Suprapubic skin (tissue), 4 donors: ENCODE measurements around the gene SCAPER. TPM values are rescaled to one million over a fixed set of nuclear protein-coding genes. Genes with fewer than 3 reads are reported as not detected.

Source experiments
- DNase-seq, 2 donors: peaks; one replicate each; pipeline ENCODE4 v3.0.0-alpha.2; 2019; ENCODE audit warnings: low spot score in 2 of 2
- H3K27ac ChIP-seq: fragments of 200-600 bp; sonication (generic); one replicate; pipeline ENCODE4 v1.5.1; 2019
- H3K27me3 ChIP-seq: fragments of 200-600 bp; sonication (generic); one replicate; pipeline ENCODE4 v1.5.1; 2019
- H3K36me3 ChIP-seq: fragments of 200-600 bp; sonication (generic); one replicate; pipeline ENCODE4 v1.5.1; 2019
- H3K4me1 ChIP-seq: fragments of 200-600 bp; sonication (generic); one replicate; pipeline ENCODE4 v1.5.1; 2019
- H3K4me3 ChIP-seq: fragments of 200-600 bp; sonication (generic); one replicate; pipeline ENCODE4 v1.5.1; 2019; ENCODE audit warnings: mild to moderate bottlenecking
- H3K9me3 ChIP-seq: fragments of 200-600 bp; sonication (generic); one replicate; pipeline ENCODE4 v1.5.1; 2019
- EP300 ChIP-seq: sonication (generic); formaldehyde crosslinking; IDR thresholded peaks from one replicate; pipeline ENCODE4 v1.6.1; 2017; ENCODE audit warnings: antibody characterized with exemption
- POLR2A ChIP-seq, 2 donors: fragments of 450-650 bp; IDR thresholded peaks; one replicate each; pipeline ENCODE4 v1.6.1; 2017; ENCODE audit warnings: antibody characterized with exemption in 2 of 2, mild to moderate bottlenecking in 2 of 2, moderate library complexity in 2 of 2
- POLR2AphosphoS5 ChIP-seq, 3 donors: sonication (generic); formaldehyde crosslinking; IDR thresholded peaks; one replicate each; pipeline ENCODE4 v1.6.1; 2017; ENCODE audit warnings: antibody characterized with exemption in 3 of 3
- WGBS: methylation state at CpG from one replicate; pipeline ENCODE4 v1.1.5; 2018; 5-methylcytosine and 5-hydroxymethylcytosine counted together
- total RNA-seq, 4 donors: library from RNA; depleted of rRNA; stranded (reverse); fragments of >200 nt; gene quantifications; one replicate each; pipeline ENCODE4 v1.1.0, GENCODE V29; 2016
- TF ChIP-seq, protein P1 (sequence below), 2 donors: fragments of 200-600 bp in 1 of 2; fragments of 450-650 bp in 1 of 2; sonication (generic) in 1 of 2; IDR thresholded peaks; one replicate each; pipeline ENCODE4 v1.5.1; 2016 to 2019; ENCODE audit warnings: antibody characterized with exemption in 2 of 2, mild to moderate bottlenecking in 1 of 2, moderate library complexity in 1 of 2

The SCAPER gene
- total RNA-seq, result 10 to 100 TPM; 26.3 to 61.4 (median 37.3) TPM

- TF ChIP-seq EP300 (no peak), POLR2AphosphoS5 (IDR thresholded peaks at IDR 0.05) (peak in 1 of 3 donors; percentile 46), POLR2A (IDR thresholded peaks at IDR 0.05) (peak in 1 of 2 donors; percentile 70)
- TF ChIP-seq, protein P1, sequence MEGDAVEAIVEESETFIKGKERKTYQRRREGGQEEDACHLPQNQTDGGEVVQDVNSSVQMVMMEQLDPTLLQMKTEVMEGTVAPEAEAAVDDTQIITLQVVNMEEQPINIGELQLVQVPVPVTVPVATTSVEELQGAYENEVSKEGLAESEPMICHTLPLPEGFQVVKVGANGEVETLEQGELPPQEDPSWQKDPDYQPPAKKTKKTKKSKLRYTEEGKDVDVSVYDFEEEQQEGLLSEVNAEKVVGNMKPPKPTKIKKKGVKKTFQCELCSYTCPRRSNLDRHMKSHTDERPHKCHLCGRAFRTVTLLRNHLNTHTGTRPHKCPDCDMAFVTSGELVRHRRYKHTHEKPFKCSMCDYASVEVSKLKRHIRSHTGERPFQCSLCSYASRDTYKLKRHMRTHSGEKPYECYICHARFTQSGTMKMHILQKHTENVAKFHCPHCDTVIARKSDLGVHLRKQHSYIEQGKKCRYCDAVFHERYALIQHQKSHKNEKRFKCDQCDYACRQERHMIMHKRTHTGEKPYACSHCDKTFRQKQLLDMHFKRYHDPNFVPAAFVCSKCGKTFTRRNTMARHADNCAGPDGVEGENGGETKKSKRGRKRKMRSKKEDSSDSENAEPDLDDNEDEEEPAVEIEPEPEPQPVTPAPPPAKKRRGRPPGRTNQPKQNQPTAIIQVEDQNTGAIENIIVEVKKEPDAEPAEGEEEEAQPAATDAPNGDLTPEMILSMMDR (IDR thresholded peaks at IDR 0.05), result no peak
- no peaks in the 10 kb centered on the region for H3K36me3 ChIP-seq
- no peaks in the 10 kb centered on the region for H3K27me3 ChIP-seq
Observed at GRCh38 chr15:76905013-76905839, at the start of gene SCAPER. TSS of gene SCAPER (minus strand) at chr15:76905340. CDS start at chr15:76883817, 21,523 bp downstream.

GRCh38 chr15:76954744-76955143, 49.6 kb upstream of the SCAPER start:
- no peak for DNase-seq
- Histone ChIP-seq H3K4me1 (no peaks in the 10 kb centered on the region), H3K4me3 (no peak overlapping the region), H3K27me3 (no peaks in the 10 kb centered on the region), H3K27ac (no peak overlapping the region), H3K36me3 (peaks cover 8% of the 10 kb centered on the region), H3K9me3 (no peaks in the 10 kb centered on the region)
- 64% methylated on average over 2 of the region's 2 CpGs for whole genome bisulfite sequencing
- TF ChIP-seq, protein P1 (IDR thresholded peaks at IDR 0.05), result no peak
- TF ChIP-seq POLR2AphosphoS5 (IDR thresholded peaks at IDR 0.05), result no peak
- TF ChIP-seq POLR2A (IDR thresholded peaks at IDR 0.05), result no peak
- no peak for TF ChIP-seq EP300

More at GRCh38 chr15:76905013-76905839, at the start of gene SCAPER:
- peak; percentile 93 to 94 for DNase-seq
- Histone ChIP-seq H3K9me3 (no peaks in the 10 kb centered on the region), H3K4me1 (peaks cover 28% of the 10 kb centered on the region), H3K27ac (peak within 1 kb of the TSS; percentile 92), H3K4me3 (peak within 1 kb of the TSS; percentile 90)
- WGBS, result under 1% methylated on average over 11 of the region's 78 CpGs

- Histone ChIP-seq H3K27ac (no peak overlapping the region), H3K36me3 (peaks cover 13% of the 10 kb centered on the region), H3K9me3 (no peaks in the 10 kb centered on the region), H3K4me3 (no peak overlapping the region), H3K27me3 (no peaks in the 10 kb centered on the region), H3K4me1 (no peaks in the 10 kb centered on the region)
- TF ChIP-seq, protein P1 (IDR thresholded peaks at IDR 0.05), result no peak
- TF ChIP-seq POLR2A (IDR thresholded peaks at IDR 0.05), result no peak
- TF ChIP-seq EP300, result no peak
- DNase-seq, result no peak
- 45% methylated on average over 3 of the region's 3 CpGs for WGBS
Observed at GRCh38 chr15:76953913-76954312, 48.8 kb upstream of the SCAPER start.

DNA sequence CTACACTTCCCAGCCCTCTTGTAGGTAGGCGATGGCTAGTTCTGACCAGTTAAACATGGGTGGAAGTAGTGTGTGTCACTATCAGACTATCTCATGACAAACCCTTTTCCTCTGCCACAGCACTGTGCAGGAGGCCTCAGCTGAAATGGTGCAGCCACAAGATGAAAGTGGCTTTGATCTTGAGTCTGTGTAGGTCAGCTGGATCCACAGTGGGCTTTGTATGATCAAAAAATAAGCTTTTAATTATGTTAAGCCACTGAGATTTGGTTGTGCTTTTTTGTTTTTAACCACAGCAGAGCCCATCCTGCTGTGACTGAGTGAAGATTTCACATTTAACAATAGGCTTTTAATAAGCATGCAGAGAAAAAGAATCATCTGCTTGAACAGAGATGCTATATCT, 46.1 kb upstream of the SCAPER start:
- peaks cover 33% of the 10 kb centered on the region for H3K36me3 ChIP-seq
- TF ChIP-seq POLR2A (IDR thresholded peaks at IDR 0.05) (no peak), EP300 (no peak)
- TF ChIP-seq, protein P1 (IDR thresholded peaks at IDR 0.05), result no peak
- H3K4me1 ChIP-seq, result no peaks in the 10 kb centered on the region
- H3K9me3 ChIP-seq, result no peaks in the 10 kb centered on the region
- no peak overlapping the region for H3K4me3 ChIP-seq
- no peaks in the 10 kb centered on the region for H3K27me3 ChIP-seq
- no peak overlapping the region for H3K27ac ChIP-seq
- DNase-seq, result no peak
- whole genome bisulfite sequencing, result 80% methylated on average over 1 of the region's 1 CpG

GRCh38 chr15:76947454-76947853, 42.3 kb upstream of the SCAPER start:
- Histone ChIP-seq H3K4me3 (no peak overlapping the region), H3K4me1 (no peaks in the 10 kb centered on the region), H3K27ac (no peak overlapping the region), H3K9me3 (no peaks in the 10 kb centered on the region), H3K36me3 (peaks cover 43% of the 10 kb centered on the region), H3K27me3 (no peaks in the 10 kb centered on the region)
- DNase-seq, result no peak
- WGBS, result 93% methylated on average over 3 of the region's 3 CpGs
- TF ChIP-seq POLR2A (IDR thresholded peaks at IDR 0.05), result no peak
